Measurements from ENCODE around the gene C19orf33. TPM values are rescaled to one million over a fixed set of nuclear protein-coding genes. Genes with fewer than 3 reads are reported as not detected.
A peak's percentile ranks its signal among the peaks of the same experiment; 100 is the strongest.

The C19orf33 gene
- total RNA-seq, 4 donors from 2014 or later, result 76.0 to 1,160 (median 338) TPM

- H3K27ac ChIP-seq, result no peak overlapping the region
- peaks cover 0 to 6% (median 0%) of the 10 kb centered on the region in 4 donors for H3K36me3 ChIP-seq
Measured at GRCh38 chr19:38287604-38288003, 16.4 kb upstream of the C19orf33 start.

GRCh38 chr19:38288123-38288855 lies 15.8 kb upstream of the C19orf33 start:
- in situ Hi-C loops (cut with MboI; ENCODE audit: low pct_ligation_motif_present in 1 of 4, low pct_unique_long_range_greater_than_20kb in 1 of 4, low sequenced_read_pairs in 3 of 4) (no loop called here), intact Hi-C loops (cut with DNase I; ENCODE audit: low total_unique reads) (no loop called here)
- Histone ChIP-seq H3K36me3 (peaks cover 0 to 6% (median 0%) of the 10 kb centered on the region in 4 donors), H3K9me3 (no peaks in the 10 kb centered on the region), H3K27ac (peak overlapping the region in 1 of 4 donors; percentile 14), H3K27me3 (no peaks in the 10 kb centered on the region), H3K4me1 (peaks cover 0 to 7% (median 3%) of the 10 kb centered on the region in 4 donors), H3K4me3 (no peak overlapping the region)
- TF ChIP-seq CTCF (IDR thresholded peaks at IDR 0.05) (no peak), EP300 (IDR thresholded peaks at IDR 0.05; ENCODE audit: low read depth) (no peak), POLR2AphosphoS5 (IDR thresholded peaks at IDR 0.05) (no peak), POLR2A (IDR thresholded peaks at IDR 0.05) (no peak)
- no peak for DNase-seq
- 83% methylated on average over 16 of the region's 16 CpGs; no CpG with 5 or more reads in 1 of the 2 donors for WGBS, 2 donors (ENCODE audit: low coverage in 1 of 2)

More at GRCh38 chr19:38287604-38288003, 16.4 kb upstream of the C19orf33 start:
- Histone ChIP-seq H3K4me1 (peaks cover 0 to 8% (median 3%) of the 10 kb centered on the region in 4 donors), H3K27me3 (no peaks in the 10 kb centered on the region), H3K4me3 (no peak overlapping the region), H3K9me3 (no peaks in the 10 kb centered on the region)
- no peak for DNase-seq
- 73 to 80% methylated on average over 1 to 9 of the region's 9 CpGs for WGBS, 2 donors (ENCODE audit: low coverage in 1 of 2)
- intact Hi-C loops (cut with DNase I; ENCODE audit: low total_unique reads), result no loop called here
- no peak for TF ChIP-seq POLR2A (IDR thresholded peaks at IDR 0.05)
- TF ChIP-seq CTCF (IDR thresholded peaks at IDR 0.05), result no peak
- TF ChIP-seq EP300 (IDR thresholded peaks at IDR 0.05; ENCODE audit: low read depth), result no peak
- in situ Hi-C loops (cut with MboI; ENCODE audit: low pct_ligation_motif_present in 1 of 4, low pct_unique_long_range_greater_than_20kb in 1 of 4, low sequenced_read_pairs in 3 of 4), result no loop called here

GRCh38 chr19:38289955-38290354 lies 14.1 kb upstream of the C19orf33 start:
- Histone ChIP-seq H3K27me3 (no peaks in the 10 kb centered on the region), H3K4me1 (peaks cover 0 to 7% (median 3%) of the 10 kb centered on the region in 4 donors), H3K36me3 (no peaks in the 10 kb centered on the region), H3K27ac (peak overlapping the region in 2 of 4 donors; percentile 10 to 37), H3K9me3 (no peaks in the 10 kb centered on the region), H3K4me3 (no peak overlapping the region)
- in situ Hi-C loops (cut with MboI; ENCODE audit: low pct_ligation_motif_present in 1 of 4, low pct_unique_long_range_greater_than_20kb in 1 of 4, low sequenced_read_pairs in 3 of 4) (no loop called here), intact Hi-C loops (cut with DNase I; ENCODE audit: low total_unique reads) (no loop called here)
- DNase-seq, result no peak
- no peak for TF ChIP-seq EP300 (IDR thresholded peaks at IDR 0.05; ENCODE audit: low read depth)
- TF ChIP-seq POLR2AphosphoS5 (IDR thresholded peaks at IDR 0.05), result no peak
- TF ChIP-seq POLR2A (IDR thresholded peaks at IDR 0.05), result no peak
- TF ChIP-seq CTCF (IDR thresholded peaks at IDR 0.05), result no peak
- WGBS, 2 donors (ENCODE audit: low coverage in 1 of 2), result 95% methylated on average over 15 of the region's 15 CpGs; no CpG with 5 or more reads in 1 of the 2 donors

- no peaks in the 10 kb centered on the region for H3K36me3 ChIP-seq
- TF ChIP-seq POLR2AphosphoS5 (IDR thresholded peaks at IDR 0.05) (no peak), EP300 (IDR thresholded peaks at IDR 0.05; ENCODE audit: low read depth) (no peak), POLR2A (IDR thresholded peaks at IDR 0.05) (no peak), CTCF (IDR thresholded peaks at IDR 0.05) (no peak)
- no peak overlapping the region for H3K4me3 ChIP-seq
- H3K27ac ChIP-seq, result peak overlapping the region in 3 of 4 donors; percentile 1 to 37 (median 9)
- 49% methylated on average over 13 of the region's 13 CpGs; no CpG with 5 or more reads in 1 of the 2 donors for WGBS, 2 donors (ENCODE audit: low coverage in 1 of 2)
- H3K27me3 ChIP-seq, result no peaks in the 10 kb centered on the region
- no peak for DNase-seq
- H3K9me3 ChIP-seq, result no peaks in the 10 kb centered on the region
- H3K4me1 ChIP-seq, result peaks cover 0 to 7% (median 3%) of the 10 kb centered on the region in 4 donors
- in situ Hi-C loops (cut with MboI; ENCODE audit: low pct_ligation_motif_present in 1 of 4, low pct_unique_long_range_greater_than_20kb in 1 of 4, low sequenced_read_pairs in 3 of 4) (no loop called here), intact Hi-C loops (cut with DNase I; ENCODE audit: low total_unique reads) (no loop called here)
Measured at GRCh38 chr19:38290631-38291147, 13.4 kb upstream of the C19orf33 start.
